Measurements from ENCODE around the gene NME7.

GRCh38 chr1:169150641-169151337 is 216.8 kb downstream of the NME7 start:
- TF ChIP-seq CTCF (IDR thresholded peaks at IDR 0.05) = no peak
- TF ChIP-seq POLR2A (IDR thresholded peaks at IDR 0.05) = no peak

Data from vagina (tissue), 2 donors.